ENCODE data around the gene CDC42BPG.
A peak's percentile ranks its signal among the peaks of the same experiment; 100 is the strongest.
"Not testable (repeated sequence)": the region's sequence is repeated elsewhere in the genome, so short reads cannot be mapped to it uniquely, and the experiment has no call there.

Gene CDC42BPG

GRCh38 chr11:64826062-64826461 lies 18.4 kb downstream of the CDC42BPG start:
- no peak overlapping the region for H3K27ac ChIP-seq (ENCODE audit: insufficient read depth, low read length, poor library complexity, severe bottlenecking)
- H3K4me1 ChIP-seq (ENCODE audit: control insufficient read depth, insufficient read depth, low read length, poor library complexity, severe bottlenecking), result no peaks in the 10 kb centered on the region
- H3K9me3 ChIP-seq (ENCODE audit: control insufficient read depth, low read length), result no peaks in the 10 kb centered on the region
- H3K36me3 ChIP-seq (ENCODE audit: control insufficient read depth, insufficient read depth, low read length), result no peaks in the 10 kb centered on the region
- no peak overlapping the region for H3K4me3 ChIP-seq (ENCODE audit: insufficient read depth, low read depth, low read length, poor library complexity, severe bottlenecking)
- DNase-seq, result no peak
- H3K27me3 ChIP-seq (replicated peaks; ENCODE audit: control insufficient read depth, insufficient read depth, low read length, poor library complexity, severe bottlenecking), result no peaks in the 10 kb centered on the region

GRCh38 chr11:64823568-64824119 lies 20.8 kb downstream of the CDC42BPG start:
- Histone ChIP-seq H3K4me3 (ENCODE audit: insufficient read depth, low read depth, low read length, poor library complexity, severe bottlenecking) (no peak overlapping the region), H3K36me3 (ENCODE audit: control insufficient read depth, insufficient read depth, low read length) (no peaks in the 10 kb centered on the region), H3K27me3 (replicated peaks; ENCODE audit: control insufficient read depth, insufficient read depth, low read length, poor library complexity, severe bottlenecking) (no peaks in the 10 kb centered on the region), H3K27ac (ENCODE audit: insufficient read depth, low read length, poor library complexity, severe bottlenecking) (no peak overlapping the region), H3K9me3 (ENCODE audit: control insufficient read depth, low read length) (no peaks in the 10 kb centered on the region), H3K4me1 (ENCODE audit: control insufficient read depth, insufficient read depth, low read length, poor library complexity, severe bottlenecking) (no peaks in the 10 kb centered on the region)
- no peak for DNase-seq

GRCh38 chr11:64817476-64817875 lies 27.0 kb downstream of the CDC42BPG start:
- Histone ChIP-seq H3K36me3 (ENCODE audit: control insufficient read depth, insufficient read depth, low read length) (no peaks in the 10 kb centered on the region), H3K27me3 (replicated peaks; ENCODE audit: control insufficient read depth, insufficient read depth, low read length, poor library complexity, severe bottlenecking) (no peaks in the 10 kb centered on the region), H3K27ac (ENCODE audit: insufficient read depth, low read length, poor library complexity, severe bottlenecking) (no peak overlapping the region), H3K4me3 (ENCODE audit: insufficient read depth, low read depth, low read length, poor library complexity, severe bottlenecking) (no peak overlapping the region), H3K4me1 (ENCODE audit: control insufficient read depth, insufficient read depth, low read length, poor library complexity, severe bottlenecking) (no peaks in the 10 kb centered on the region), H3K9me3 (ENCODE audit: control insufficient read depth, low read length) (no peaks in the 10 kb centered on the region)
- DNase-seq, result no peak

- not testable (repeated sequence) for H3K4me3 ChIP-seq (ENCODE audit: insufficient read depth, low read depth, low read length, poor library complexity, severe bottlenecking); H3K9me3 ChIP-seq (ENCODE audit: control insufficient read depth, low read length); H3K36me3 ChIP-seq (ENCODE audit: control insufficient read depth, insufficient read depth, low read length); H3K27me3 ChIP-seq (replicated peaks; ENCODE audit: control insufficient read depth, insufficient read depth, low read length, poor library complexity, severe bottlenecking); H3K4me1 ChIP-seq (ENCODE audit: control insufficient read depth, insufficient read depth, low read length, poor library complexity, severe bottlenecking); H3K27ac ChIP-seq (ENCODE audit: insufficient read depth, low read length, poor library complexity, severe bottlenecking); DNase-seq
Observed at GRCh38 chr11:64815433-64815832, 29.0 kb downstream of the CDC42BPG start.

- no peaks in the 10 kb centered on the region for H3K9me3 ChIP-seq (ENCODE audit: control insufficient read depth, low read length)
- H3K27me3 ChIP-seq (replicated peaks; ENCODE audit: control insufficient read depth, insufficient read depth, low read length, poor library complexity, severe bottlenecking), result no peaks in the 10 kb centered on the region
- no peak for DNase-seq
- H3K4me3 ChIP-seq (ENCODE audit: insufficient read depth, low read depth, low read length, poor library complexity, severe bottlenecking), result no peak overlapping the region
- peaks cover 7% of the 10 kb centered on the region for H3K4me1 ChIP-seq (ENCODE audit: control insufficient read depth, insufficient read depth, low read length, poor library complexity, severe bottlenecking)
- H3K36me3 ChIP-seq (ENCODE audit: control insufficient read depth, insufficient read depth, low read length), result no peaks in the 10 kb centered on the region
- H3K27ac ChIP-seq (ENCODE audit: insufficient read depth, low read length, poor library complexity, severe bottlenecking), result no peak overlapping the region
Observed at GRCh38 chr11:64814712-64815187, 29.7 kb downstream of the CDC42BPG start.

- peaks cover 14% of the 10 kb centered on the region for H3K4me1 ChIP-seq (ENCODE audit: control insufficient read depth, insufficient read depth, low read length, poor library complexity, severe bottlenecking)
- DNase-seq, result no peak
- no peak overlapping the region for H3K27ac ChIP-seq (ENCODE audit: insufficient read depth, low read length, poor library complexity, severe bottlenecking)
- no peaks in the 10 kb centered on the region for H3K9me3 ChIP-seq (ENCODE audit: control insufficient read depth, low read length)
- H3K4me3 ChIP-seq (ENCODE audit: insufficient read depth, low read depth, low read length, poor library complexity, severe bottlenecking), result no peak overlapping the region
- H3K36me3 ChIP-seq (ENCODE audit: control insufficient read depth, insufficient read depth, low read length), result no peaks in the 10 kb centered on the region
- H3K27me3 ChIP-seq (replicated peaks; ENCODE audit: control insufficient read depth, insufficient read depth, low read length, poor library complexity, severe bottlenecking), result no peaks in the 10 kb centered on the region
Observed at GRCh38 chr11:64813826-64814225, 30.6 kb downstream of the CDC42BPG start.

GRCh38 chr11:64810891-64811272 lies 33.6 kb downstream of the CDC42BPG start:
- peak overlapping the region; percentile 86 for H3K27ac ChIP-seq (ENCODE audit: insufficient read depth, low read length, poor library complexity, severe bottlenecking)
- H3K27me3 ChIP-seq (replicated peaks; ENCODE audit: control insufficient read depth, insufficient read depth, low read length, poor library complexity, severe bottlenecking), result no peaks in the 10 kb centered on the region
- H3K4me3 ChIP-seq (ENCODE audit: insufficient read depth, low read depth, low read length, poor library complexity, severe bottlenecking), result peak overlapping the region; percentile 77
- H3K4me1 ChIP-seq (ENCODE audit: control insufficient read depth, insufficient read depth, low read length, poor library complexity, severe bottlenecking), result peaks cover 14% of the 10 kb centered on the region
- no peaks in the 10 kb centered on the region for H3K9me3 ChIP-seq (ENCODE audit: control insufficient read depth, low read length)
- peaks cover 7% of the 10 kb centered on the region for H3K36me3 ChIP-seq (ENCODE audit: control insufficient read depth, insufficient read depth, low read length)
- DNase-seq, result peak; percentile 27 to 46 (median 35)

GRCh38 chr11:64810271-64810890 lies 34.1 kb downstream of the CDC42BPG start, which contains the start of gene MEN1:
Gene MEN1 (minus strand): TSS chr11:64810551. CDS start chr11:64810109, 442 bp downstream.
- no peaks in the 10 kb centered on the region for H3K27me3 ChIP-seq (replicated peaks; ENCODE audit: control insufficient read depth, insufficient read depth, low read length, poor library complexity, severe bottlenecking)
- peak within 1 kb of the TSS; percentile 86 for H3K27ac ChIP-seq (ENCODE audit: insufficient read depth, low read length, poor library complexity, severe bottlenecking)
- no peaks in the 10 kb centered on the region for H3K9me3 ChIP-seq (ENCODE audit: control insufficient read depth, low read length)
- DNase-seq, result peak; percentile 42 to 72 (median 65)
- peaks cover 14% of the 10 kb centered on the region for H3K4me1 ChIP-seq (ENCODE audit: control insufficient read depth, insufficient read depth, low read length, poor library complexity, severe bottlenecking)
- peaks cover 10% of the 10 kb centered on the region for H3K36me3 ChIP-seq (ENCODE audit: control insufficient read depth, insufficient read depth, low read length)
- H3K4me3 ChIP-seq (ENCODE audit: insufficient read depth, low read depth, low read length, poor library complexity, severe bottlenecking), result peak within 1 kb of the TSS; percentile 77

GRCh38 chr11:64809781-64810241 lies 34.6 kb downstream of the CDC42BPG start:
- Histone ChIP-seq H3K4me1 (ENCODE audit: control insufficient read depth, insufficient read depth, low read length, poor library complexity, severe bottlenecking) (peaks cover 14% of the 10 kb centered on the region), H3K27me3 (replicated peaks; ENCODE audit: control insufficient read depth, insufficient read depth, low read length, poor library complexity, severe bottlenecking) (no peaks in the 10 kb centered on the region), H3K4me3 (ENCODE audit: insufficient read depth, low read depth, low read length, poor library complexity, severe bottlenecking) (peak overlapping the region; percentile 77), H3K9me3 (ENCODE audit: control insufficient read depth, low read length) (no peaks in the 10 kb centered on the region), H3K27ac (ENCODE audit: insufficient read depth, low read length, poor library complexity, severe bottlenecking) (peak overlapping the region; percentile 86), H3K36me3 (ENCODE audit: control insufficient read depth, insufficient read depth, low read length) (peaks cover 16% of the 10 kb centered on the region)
- DNase-seq, result no peak

GRCh38 chr11:64805481-64805880 lies 39.0 kb downstream of the CDC42BPG start:
- Histone ChIP-seq H3K9me3 (ENCODE audit: control insufficient read depth, low read length) (no peaks in the 10 kb centered on the region), H3K27me3 (replicated peaks; ENCODE audit: control insufficient read depth, insufficient read depth, low read length, poor library complexity, severe bottlenecking) (no peaks in the 10 kb centered on the region), H3K36me3 (ENCODE audit: control insufficient read depth, insufficient read depth, low read length) (peaks cover 23% of the 10 kb centered on the region), H3K4me1 (ENCODE audit: control insufficient read depth, insufficient read depth, low read length, poor library complexity, severe bottlenecking) (peaks cover 30% of the 10 kb centered on the region), H3K27ac (ENCODE audit: insufficient read depth, low read length, poor library complexity, severe bottlenecking) (no peak overlapping the region), H3K4me3 (ENCODE audit: insufficient read depth, low read depth, low read length, poor library complexity, severe bottlenecking) (no peak overlapping the region)
- no peak for DNase-seq

Data from effector memory CD4-positive, alpha-beta T cell (primary cell).